GM18870 (cell line): ENCODE measurements around the gene BLID.

ENCODE experiments used
- ATAC-seq: cut with Tn5 transposase; IDR thresholded peaks from one replicate; pipeline ENCODE4 v1.9.1; 2021; ENCODE audit warnings: moderate library complexity; ENCODE audit not compliant: unreplicated experiment

Gene BLID

DNA sequence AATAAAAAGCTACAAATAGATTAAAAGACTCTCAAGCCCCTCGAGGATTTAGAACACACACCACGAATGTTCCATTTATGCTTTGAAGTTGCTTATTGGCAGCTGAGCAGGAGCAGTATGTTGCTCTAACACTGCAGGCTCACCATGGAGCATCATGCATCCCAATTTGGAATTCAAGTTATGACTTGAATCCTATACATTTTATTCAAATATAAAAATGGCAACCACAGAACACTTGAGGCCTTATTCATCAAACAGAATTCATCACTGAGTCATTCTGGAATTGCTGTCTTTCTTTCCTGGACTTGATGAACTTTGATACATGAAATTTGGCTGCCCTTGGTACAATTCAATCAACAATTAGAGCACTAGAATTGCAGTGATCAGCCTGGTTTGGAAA, 24.5 kb upstream of the BLID start:
- no peak for ATAC-seq

DNA sequence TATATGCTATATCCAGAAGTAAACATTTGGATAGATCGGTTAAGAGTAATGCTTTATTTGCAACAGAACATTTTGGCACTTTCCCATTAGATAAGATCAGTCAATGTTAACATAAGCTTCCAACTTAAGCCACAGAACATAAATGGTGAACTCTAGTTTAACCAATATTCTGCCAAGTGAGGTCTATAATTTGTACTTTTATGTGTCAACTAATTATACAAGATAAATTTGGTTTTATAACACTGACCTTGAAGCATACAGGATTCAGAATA, 23.5 kb upstream of the BLID start:
- ATAC-seq: no peak

DNA sequence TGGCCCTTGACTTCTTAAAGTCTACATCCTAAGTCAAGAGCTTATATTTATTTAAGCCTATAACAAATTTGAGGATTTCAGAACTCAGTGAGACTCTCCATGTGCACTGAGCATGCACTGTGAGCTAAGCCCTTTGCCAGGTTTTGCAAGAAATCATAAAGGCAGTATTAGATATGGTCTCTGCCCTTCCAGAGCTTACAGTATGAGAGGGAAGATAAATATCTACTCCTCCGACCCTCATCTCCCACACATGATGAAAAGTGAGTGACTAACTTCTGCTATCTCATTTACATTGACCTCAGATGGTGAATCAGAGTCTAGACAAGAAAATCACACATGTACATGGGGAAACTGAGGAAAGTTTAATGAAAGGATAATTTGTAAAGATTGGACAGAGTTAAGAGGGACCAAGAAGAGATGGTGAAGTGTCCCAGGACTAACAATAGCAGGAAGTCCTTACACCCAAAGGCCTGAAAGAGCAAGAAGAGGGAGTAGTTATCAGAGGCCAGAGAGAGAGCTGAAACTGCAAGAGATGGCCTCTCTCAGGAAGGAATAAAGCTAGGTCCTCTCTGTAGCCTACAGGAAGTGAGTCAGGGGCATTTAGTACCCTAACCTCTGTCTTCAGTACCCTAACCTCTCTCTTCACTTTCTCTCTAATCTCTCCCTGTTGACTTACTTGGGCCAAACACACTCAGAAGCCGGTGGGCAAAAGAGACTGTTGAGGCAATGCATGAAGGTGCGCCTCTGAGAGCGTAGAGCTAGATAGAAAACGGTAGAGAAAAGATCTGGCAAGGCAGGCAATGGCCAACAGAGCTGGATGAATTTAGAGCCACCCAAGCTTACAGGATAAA, 23.0 kb upstream of the BLID start:
- ATAC-seq: no peak

DNA sequence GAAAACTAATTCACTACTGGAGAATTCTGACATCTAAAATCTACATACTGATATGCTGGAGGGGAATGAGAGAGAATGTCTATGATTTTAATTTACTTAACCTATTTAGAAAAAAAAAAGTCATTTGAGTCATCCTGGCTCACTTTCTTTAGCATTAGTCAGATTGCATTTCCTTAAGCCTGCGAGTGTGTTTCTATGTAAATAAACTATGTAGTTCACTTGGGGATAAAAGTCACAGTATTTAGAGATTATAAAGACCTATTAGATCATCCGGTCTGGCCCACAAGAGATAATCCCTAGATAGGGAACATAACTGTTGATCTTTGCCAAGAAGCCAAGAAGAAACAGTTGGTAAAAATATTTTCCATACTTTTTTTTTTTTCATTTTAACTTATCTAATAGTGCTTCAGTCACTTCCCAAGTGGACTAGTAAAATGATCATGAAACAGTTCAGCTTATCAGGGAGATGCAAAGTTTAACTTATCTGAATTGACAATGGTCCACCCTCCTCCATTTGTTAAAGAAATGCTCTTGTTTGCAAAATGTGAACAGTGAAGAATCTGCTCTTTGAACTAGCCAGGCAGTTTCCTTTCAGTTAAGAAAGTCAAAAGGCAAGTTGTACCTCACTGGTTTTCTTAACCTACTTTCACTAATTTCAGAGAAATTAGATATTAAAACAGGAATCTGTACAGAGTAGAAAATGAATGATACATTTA, 21.2 kb upstream of the BLID start:
- no peak for ATAC-seq

DNA sequence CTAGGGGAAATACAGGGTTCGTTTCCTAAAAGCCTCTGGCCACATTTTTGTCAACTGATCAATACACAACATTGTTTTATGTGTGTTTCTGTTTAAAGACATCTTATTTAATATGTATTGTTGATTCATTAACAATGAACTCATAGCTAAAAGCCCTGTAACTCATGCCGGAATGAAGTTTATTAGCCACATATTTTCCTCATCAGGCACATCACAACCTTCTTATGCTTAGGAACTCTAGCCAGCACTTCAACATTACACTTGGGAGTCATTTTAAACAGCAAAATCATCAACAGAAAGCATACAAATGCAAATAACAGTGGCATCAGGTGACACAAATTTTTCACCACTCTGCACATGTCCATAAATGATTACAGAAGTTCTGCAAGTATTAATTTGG, 15.1 kb upstream of the BLID start:
- ATAC-seq: no peak

DNA sequence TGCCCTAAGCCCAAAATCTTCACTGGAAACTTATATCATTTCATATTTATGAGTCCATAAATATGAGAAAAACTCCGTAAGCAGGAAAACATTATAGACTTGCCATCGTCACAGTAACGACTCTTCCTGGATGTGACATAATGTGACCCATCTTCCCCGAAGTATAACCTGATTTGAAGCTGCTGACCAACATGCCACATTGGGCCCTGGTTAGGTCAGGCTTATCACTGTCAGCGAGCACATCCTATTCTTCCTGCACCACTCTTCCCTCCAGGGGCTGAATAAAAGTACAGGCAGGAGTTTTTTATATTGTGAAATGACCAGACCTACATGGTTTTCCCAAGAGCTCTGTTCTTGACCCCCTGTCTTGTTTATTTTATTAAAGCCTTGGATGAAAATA, 12.1 kb upstream of the BLID start:
- ATAC-seq: no peak

DNA sequence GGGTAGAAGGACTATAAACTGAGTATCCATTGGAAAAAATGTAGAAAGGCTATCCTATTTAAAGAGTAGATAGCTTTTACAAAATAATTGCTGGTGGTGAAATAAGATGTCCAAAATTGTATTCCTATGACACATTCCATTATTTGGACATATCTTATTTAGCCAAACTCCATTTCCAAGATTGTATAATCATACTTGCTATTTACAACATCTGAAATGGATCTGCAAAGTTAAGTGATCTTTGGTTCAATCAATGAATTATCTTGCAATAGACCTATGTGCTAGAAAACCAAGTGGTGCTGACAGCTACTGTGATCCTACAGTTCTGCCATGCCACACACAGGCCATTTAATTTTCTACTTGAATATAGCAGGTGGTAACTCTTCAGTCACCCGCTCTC, 11.0 kb upstream of the BLID start:
- no peak for ATAC-seq

DNA sequence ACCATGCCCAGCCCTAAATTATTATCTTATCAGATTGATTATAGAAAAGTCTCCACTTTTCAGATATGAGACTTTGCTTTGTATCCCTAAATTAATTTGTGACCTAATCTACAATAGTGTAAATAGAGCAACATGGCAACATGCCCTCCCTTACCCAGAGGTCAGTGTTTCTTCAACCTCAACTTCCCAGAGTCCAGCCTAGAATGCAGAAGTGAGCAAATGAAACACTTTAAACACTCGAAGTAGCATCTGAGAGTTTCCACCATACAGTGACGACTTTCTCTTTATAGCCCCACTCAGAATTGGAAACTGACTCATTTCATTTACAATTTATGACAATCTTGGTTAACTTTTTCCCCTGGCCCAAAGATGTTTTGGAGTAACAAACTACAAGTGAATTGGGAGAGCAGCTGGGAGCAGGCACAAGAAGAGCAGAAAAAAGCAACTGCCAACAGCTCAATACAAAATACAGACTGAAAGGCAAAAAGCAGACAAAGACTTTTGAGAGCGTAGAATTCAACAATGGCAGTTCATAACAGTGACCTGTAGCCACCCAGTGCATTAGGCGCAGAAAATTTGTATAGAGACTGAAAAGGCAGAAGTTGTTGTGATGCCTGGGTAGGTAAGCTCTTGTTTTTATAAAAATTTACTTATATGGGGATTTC, 10.1 kb upstream of the BLID start:
- ATAC-seq: no peak

DNA sequence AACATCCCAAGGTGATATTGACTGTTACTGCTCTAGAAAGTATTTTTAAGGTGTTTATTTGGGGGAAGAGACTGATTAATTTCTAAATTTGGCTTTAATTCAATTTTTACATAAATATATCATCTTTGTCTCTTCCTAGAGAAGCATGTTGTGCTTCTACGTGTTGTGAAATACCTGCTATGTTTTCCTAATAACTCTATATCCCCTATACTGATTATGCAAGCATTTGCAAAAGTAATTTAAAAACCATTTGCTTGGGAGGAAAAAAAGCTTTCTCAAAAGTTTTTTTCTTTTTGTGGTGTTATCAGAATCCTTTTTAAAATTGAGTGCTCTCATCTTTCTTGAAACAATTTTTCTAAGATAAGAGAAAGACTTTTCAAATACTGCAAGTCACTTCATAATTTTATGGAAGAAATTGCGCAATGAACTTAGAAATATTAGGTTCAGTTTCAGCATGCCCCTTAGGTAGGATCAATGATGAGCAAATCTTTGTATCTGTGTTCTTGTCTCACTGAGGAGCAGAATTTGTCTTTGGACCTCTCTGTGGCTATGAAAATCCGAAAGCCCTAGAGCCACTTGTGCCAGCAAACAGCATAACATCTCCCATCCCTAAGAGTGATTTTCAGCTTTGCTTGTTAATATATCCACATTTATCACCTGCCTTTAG, 7.4 kb upstream of the BLID start:
- ATAC-seq: no peak

DNA sequence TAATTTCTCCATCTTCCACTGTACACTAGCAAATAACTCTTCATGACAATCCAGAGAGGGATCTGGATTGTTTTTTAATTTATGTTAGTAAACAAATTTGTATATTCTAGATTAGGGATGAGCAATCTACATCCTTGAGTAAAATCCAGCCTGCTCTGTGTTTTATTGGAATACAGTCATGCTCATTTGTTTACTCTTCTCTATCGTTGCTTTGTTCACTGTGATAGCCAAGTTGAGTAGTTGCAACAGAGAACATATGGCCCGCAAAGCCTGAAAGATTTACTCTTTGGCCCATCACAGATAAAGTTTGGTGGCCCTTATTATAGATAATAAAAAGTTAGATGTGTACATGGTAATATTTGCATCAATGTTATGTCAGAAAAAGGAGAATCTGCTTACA, 6.2 kb upstream of the BLID start:
- no peak for ATAC-seq

DNA sequence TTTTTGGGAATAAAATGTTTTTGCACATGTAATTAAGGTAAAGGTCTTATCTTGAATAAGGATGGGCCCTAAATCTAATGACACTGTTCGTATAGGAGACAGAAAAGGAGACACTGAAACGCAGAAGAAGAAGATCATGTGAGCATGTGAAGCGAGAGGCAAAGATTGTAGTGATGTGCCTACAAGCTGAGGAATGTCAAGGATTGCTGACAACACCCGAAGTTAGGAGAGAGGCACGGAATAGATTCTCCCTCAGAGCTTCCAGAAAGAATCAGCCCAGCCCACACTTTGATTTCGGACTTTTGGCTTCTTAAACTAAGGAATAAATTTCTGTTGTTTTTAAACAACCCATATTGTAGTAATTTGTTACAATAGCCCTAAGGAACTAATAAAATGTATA, 4.1 kb upstream of the BLID start:
- ATAC-seq: no peak

DNA sequence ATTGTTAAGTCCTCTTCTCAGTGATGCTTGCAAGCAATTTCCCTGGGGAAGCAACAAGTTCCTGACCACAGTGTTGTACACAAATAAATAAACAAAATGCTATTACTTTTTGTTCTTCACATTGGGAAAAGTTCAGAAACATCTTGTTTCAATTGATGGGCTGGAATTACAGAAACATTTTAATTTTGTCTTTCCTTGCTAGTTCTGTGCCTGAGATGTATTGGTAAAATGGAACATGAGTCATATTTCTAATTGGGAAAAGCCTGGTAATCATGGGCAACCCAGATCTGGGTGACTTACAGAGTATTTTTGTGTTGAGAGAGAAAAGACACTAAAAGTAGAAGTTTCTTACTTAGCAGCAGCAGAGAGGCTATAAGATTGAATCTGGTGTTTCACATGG, 576 bp upstream of the BLID start:
- ATAC-seq: no peak

DNA sequence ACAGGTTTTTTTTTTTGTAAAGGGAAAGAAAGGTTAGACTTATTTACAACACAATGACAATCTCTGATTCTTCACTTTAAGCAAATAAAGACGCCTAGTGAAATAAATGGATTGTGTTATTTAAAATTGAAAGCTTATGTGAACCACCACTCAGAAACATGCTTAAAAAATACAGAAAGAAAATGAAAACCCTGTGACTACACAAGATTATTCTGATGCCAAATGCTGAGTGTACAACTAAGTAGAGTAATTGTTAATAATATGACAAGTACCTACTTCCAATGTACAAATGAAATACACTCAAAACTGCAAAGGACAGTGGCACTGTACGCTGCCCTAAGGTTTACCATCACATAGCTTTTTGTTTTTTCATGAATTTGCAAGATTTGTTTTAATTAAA, 1.0 kb downstream of the BLID start:
- ATAC-seq: no peak

DNA sequence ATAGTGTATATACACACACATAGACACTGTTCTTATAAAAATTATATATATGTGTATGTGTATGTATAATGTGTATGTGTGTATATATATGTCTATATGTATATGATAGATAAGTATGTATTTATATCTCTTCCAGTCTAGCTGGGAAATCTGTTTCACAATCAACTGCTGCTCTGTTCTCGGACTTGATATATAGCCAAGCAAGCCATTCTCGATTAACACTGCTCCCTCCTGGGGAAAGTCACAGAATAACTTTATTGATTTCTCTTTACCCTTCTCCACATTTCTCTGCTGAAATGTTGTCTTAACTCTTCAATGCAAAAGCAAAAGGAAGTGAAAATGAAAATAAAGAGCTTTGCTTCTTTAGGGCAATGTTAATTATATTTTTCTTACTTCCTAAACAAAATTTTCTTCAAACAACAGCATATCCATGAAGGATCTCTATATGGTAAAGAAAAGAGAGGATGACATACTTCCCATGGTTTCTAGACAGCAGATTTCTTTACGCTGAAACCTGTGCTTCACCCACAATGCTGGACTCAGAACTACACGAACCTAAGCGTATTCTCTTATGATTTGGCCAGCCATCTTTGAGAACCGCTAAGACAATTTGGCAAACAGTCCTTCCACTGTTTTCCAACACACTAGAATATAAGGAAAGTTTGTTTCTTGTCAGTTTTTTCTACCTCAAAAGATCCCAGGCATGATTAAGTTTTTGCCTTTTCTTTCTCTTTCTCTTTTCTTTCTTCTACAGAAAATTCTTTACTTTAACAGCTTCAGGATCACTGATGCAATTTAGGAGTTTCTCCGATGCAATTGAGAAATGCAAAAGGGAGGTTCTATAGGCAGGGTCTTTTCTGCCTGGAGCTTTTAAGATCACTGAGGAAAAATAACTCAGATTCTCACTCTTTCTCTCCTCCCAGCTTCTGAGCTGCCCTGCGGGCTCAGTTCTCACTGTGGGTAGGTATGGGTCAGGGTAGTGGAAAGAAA, 1.9 kb downstream of the BLID start:
- ATAC-seq: no peak

DNA sequence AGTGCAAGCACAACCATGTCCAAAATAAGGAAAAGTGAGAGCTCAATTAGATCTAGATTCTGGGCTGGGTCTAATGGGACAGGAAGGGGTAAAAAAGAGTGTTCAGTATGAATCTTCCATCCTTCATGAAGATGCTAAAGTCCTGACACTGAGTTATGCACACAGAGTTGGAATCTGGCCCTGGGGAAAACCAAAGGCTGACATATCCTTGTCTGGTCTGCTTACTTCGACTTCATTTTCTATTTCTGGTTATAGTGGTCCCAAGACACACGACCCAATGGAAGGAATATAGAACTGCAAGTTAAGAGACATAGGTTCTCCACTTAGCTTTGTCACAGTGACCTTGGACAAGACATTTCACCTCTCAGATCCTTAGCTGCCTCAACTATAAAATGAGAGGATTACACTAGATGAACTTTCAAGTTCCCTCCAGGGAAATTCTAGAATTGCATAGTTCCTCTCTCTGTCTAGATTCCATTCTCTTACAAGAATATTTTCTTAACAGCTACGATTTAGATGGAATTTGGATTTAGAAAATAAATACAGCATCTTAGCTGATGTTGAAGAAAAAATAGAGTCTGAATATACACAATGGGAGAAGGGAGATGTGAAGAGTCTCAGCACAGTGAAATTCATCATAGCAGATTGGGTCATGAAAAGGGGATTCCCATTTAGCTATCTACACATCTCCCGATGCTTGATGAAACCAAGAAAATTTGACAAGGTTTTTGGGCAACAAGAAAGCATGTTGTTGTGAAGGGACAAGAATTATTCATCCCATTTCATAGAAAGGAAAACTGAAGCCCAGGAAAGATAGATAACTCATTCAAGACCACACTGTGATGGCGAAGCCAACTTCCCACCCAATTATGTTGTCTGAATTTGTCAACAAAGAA, 3.3 kb downstream of the BLID start:
- no peak for ATAC-seq

DNA sequence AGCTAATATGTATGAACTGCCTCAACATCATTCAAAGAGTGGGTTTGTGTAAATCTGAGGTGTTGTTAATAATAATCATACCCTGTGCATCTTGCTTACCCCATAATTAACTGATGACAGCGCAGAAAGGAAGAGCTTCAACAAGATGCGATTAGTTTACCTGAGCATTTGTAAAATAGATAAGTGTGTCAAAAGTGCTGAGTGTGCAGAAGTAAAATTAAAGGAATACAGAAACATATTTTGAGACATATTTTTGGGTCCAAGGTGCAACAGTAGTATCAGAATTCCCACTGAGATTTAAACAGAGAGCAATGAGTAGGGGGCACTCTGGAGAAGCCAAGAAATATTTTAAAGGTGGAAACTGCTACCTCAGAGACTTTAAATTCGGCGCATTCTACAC, 6.1 kb downstream of the BLID start:
- no peak for ATAC-seq

DNA sequence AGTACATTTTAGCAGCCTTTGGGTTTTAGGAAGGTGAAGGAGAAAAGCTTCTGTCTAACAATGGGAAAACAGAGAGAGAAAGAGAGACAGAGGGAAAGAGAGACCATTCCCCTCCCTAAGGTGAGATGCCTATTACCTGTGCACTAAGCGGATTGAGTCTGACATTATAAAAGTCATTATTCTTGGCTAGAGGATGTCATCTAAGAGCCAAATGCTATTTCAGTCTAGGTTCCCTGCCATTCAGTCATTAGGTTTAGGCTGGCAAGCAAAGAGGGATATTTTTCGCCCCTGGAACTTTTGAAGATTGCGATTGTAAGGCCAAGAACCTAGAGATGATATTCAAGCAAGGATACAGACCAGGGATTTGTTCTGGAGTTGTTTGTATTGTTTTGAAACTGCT, 7.2 kb downstream of the BLID start:
- ATAC-seq: no peak

DNA sequence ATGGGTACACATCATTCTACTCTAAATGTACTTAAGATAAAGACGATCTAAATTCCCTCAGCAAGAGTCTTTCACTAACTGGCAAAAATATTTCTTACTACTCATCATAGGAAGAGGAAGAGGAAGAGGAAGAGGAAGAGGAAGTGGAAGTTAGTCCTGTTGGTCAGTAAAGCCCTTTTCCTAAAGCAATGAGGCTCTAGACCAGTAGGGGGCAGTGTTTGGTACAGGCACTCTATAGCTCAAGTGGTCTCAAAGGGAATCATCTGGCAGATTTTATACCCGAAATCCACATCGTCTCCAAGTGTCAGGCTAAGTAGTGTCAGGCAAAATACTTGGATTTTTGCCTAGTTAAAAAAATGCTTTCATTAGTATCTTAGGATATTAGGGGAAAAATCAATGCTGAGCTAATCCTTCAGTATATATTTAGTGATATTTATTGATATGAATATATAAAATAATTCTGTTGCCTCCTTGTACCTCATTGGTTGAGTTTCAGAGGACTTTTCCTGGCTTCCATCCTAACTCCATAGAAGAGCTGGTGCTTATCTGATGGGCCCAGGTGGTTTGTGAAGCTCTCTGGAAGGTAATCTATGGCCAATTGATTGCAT, 7.7 kb downstream of the BLID start:
- no peak for ATAC-seq

DNA sequence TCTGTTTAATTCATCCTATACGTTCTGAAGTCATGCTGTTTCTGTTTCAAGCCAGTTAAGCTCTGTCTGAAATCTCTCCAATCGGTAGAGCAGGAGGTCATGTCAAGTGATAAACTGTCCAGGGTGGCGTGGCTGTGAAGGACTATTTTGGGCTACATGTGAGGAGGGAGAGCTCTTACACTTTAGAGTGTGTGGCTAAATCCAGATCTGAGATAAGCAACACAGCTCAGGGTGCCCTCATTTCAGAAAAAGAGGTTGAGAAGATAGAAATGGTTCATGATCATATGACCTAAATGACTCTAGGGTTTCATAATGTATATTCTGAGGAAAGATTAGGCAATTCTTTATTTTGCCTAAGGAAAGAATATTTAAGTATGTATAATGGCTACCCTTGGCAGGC, 8.4 kb downstream of the BLID start:
- no peak for ATAC-seq
